MM.1S (cell line): ENCODE data around the gene PNKP.

Experiments
- DNase-seq: peaks from one replicate; pipeline ENCODE4 v3.0.0-alpha.2; 2015
- H2AFZ ChIP-seq: fragments of 300-600 bp; sonication (generic); 2 replicates; pipeline ENCODE4 v1.6.0; 2016; ENCODE audit warnings: antibody characterized with exemption, low read length
- H3F3A ChIP-seq: fragments of 300-600 bp; sonication (generic); 2 replicates; pipeline ENCODE4 v1.6.1; 2016; ENCODE audit warnings: mild to moderate bottlenecking, antibody characterized with exemption, low read length, moderate library complexity, mixed read lengths; ENCODE audit not compliant: insufficient read depth
- H3K27ac ChIP-seq: fragments of 300-600 bp; sonication (generic); 2 replicates; pipeline ENCODE4 v1.5.1; 2016; ENCODE audit warnings: mild to moderate bottlenecking, low read length
- H3K27me3 ChIP-seq: fragments of 300-600 bp; sonication (generic); replicated peaks from 2 replicates; pipeline ENCODE4 v1.6.0; 2016; ENCODE audit warnings: low read length; ENCODE audit not compliant: insufficient read depth
- H3K36me3 ChIP-seq: fragments of 300-600 bp; sonication (generic); replicated peaks from 2 replicates; pipeline ENCODE4 v1.6.1; 2016; ENCODE audit warnings: mild to moderate bottlenecking, low read length, mixed read lengths; ENCODE audit not compliant: insufficient read depth
- H3K4me1 ChIP-seq: fragments of 300-600 bp; sonication (generic); 2 replicates; pipeline ENCODE4 v1.6.1; 2016; ENCODE audit warnings: low read length, mixed read lengths
- H3K4me2 ChIP-seq: fragments of 300-600 bp; sonication (generic); 2 replicates; pipeline ENCODE4 v1.6.0; 2016; ENCODE audit warnings: low read depth, low read length
- H3K4me3 ChIP-seq: fragments of 300-600 bp; sonication (generic); 2 replicates; pipeline ENCODE4 v1.5.1; 2016; ENCODE audit warnings: low read length, mixed read lengths
- H3K79me2 ChIP-seq: fragments of 300-600 bp; sonication (generic); 2 replicates; pipeline ENCODE4 v1.6.1; 2016; ENCODE audit warnings: mixed run types, low read length, mixed read lengths
- H3K9ac ChIP-seq: fragments of 300-600 bp; sonication (generic); 2 replicates; pipeline ENCODE4 v1.6.1; 2016; ENCODE audit warnings: low read length, mixed read lengths
- H3K9me2 ChIP-seq: fragments of 300-600 bp; sonication (generic); replicated peaks from 2 replicates; pipeline ENCODE4 v1.6.1; 2016; ENCODE audit warnings: mild to moderate bottlenecking, low read length, mixed read lengths; ENCODE audit not compliant: insufficient read depth
- H3K9me3 ChIP-seq: fragments of 300-600 bp; sonication (generic); replicated peaks from 2 replicates; pipeline ENCODE4 v1.6.1; 2016; ENCODE audit warnings: mild to moderate bottlenecking, low read length, mixed read lengths; ENCODE audit not compliant: insufficient read depth
- H4K20me1 ChIP-seq: fragments of 300-600 bp; sonication (generic); 2 replicates; pipeline ENCODE4 v1.6.1; 2016; ENCODE audit warnings: mild to moderate bottlenecking, low read length, moderate library complexity, mixed read lengths; ENCODE audit not compliant: insufficient read depth
- CTCF ChIP-seq: fragments of 300-600 bp; sonication (generic); IDR thresholded peaks from 2 replicates; pipeline ENCODE4 v1.5.1; 2016; ENCODE audit warnings: antibody characterized with exemption, low read length, mixed read lengths
- EZH2phosphoT487 ChIP-seq: fragments of 300-600 bp; sonication (generic); IDR thresholded peaks from 2 replicates; pipeline ENCODE4 v1.6.1; 2018; ENCODE audit warnings: antibody characterized with exemption, low read length

The PNKP gene

GRCh38 chr19:49811328-49811727 is 56.0 kb downstream of the PNKP start:
- Histone ChIP-seq H3K4me3 (no peak overlapping the region), H3K9me2 (no peaks in the 10 kb centered on the region), H4K20me1 (no peaks in the 10 kb centered on the region), H3K9ac (no peak overlapping the region), H3K79me2 (no peaks in the 10 kb centered on the region), H2AFZ (no peak overlapping the region), H3K9me3 (no peaks in the 10 kb centered on the region), H3F3A (peaks cover 11% of the 10 kb centered on the region; the same call in 1 of the 2 replicates), H3K4me2 (no peak overlapping the region), H3K27me3 (no peaks in the 10 kb centered on the region), H3K27ac (no peak overlapping the region), H3K4me1 (peaks cover 14% of the 10 kb centered on the region), H3K36me3 (no peaks in the 10 kb centered on the region)
- no peak for TF ChIP-seq EZH2phosphoT487
- no peak for TF ChIP-seq CTCF
- no peak for DNase-seq
